Trophoblast cell (in vitro differentiated cells and primary cell): ENCODE results near the gene ABCF2.

Experiments used
- DNase-seq, 2 donors: peaks; one replicate each; pipeline ENCODE4 v3.0.0-alpha.2; 2016
- H2AFZ ChIP-seq: 2 replicates; pipeline ENCODE4 v1.6.1; 2013; ENCODE audit warnings: low read length, moderate library complexity, mild to moderate bottlenecking; ENCODE audit not compliant: insufficient read depth, poor library complexity
- H2AK5ac ChIP-seq: 2 replicates; pipeline ENCODE4 v1.6.1; 2013; ENCODE audit warnings: mild to moderate bottlenecking, low read length
- H2BK120ac ChIP-seq: 2 replicates; pipeline ENCODE4 v1.6.1; 2013; ENCODE audit warnings: low read length, mild to moderate bottlenecking, moderate library complexity; ENCODE audit not compliant: insufficient read depth, poor library complexity
- H2BK12ac ChIP-seq: 2 replicates; pipeline ENCODE4 v1.6.1; 2013; ENCODE audit warnings: mild to moderate bottlenecking, low read length, moderate library complexity
- H2BK5ac ChIP-seq: 2 replicates; pipeline ENCODE4 v1.6.1; 2013; ENCODE audit warnings: low read length, low read depth, moderate library complexity, mild to moderate bottlenecking; ENCODE audit not compliant: poor library complexity
- H3K14ac ChIP-seq: 2 replicates; pipeline ENCODE4 v1.6.1; 2013; ENCODE audit warnings: mild to moderate bottlenecking, low read length
- H3K18ac ChIP-seq: 2 replicates; pipeline ENCODE4 v1.6.1; 2013; ENCODE audit warnings: mild to moderate bottlenecking, low read length
- H3K23ac ChIP-seq: 2 replicates; pipeline ENCODE4 v1.6.1; 2013; ENCODE audit warnings: low read length
- H3K27ac ChIP-seq: 2 replicates; pipeline ENCODE4 v1.5.1; 2013; ENCODE audit warnings: low read depth, mild to moderate bottlenecking, inconsistent platforms, low read length, moderate library complexity
- H3K27me3 ChIP-seq: 2 replicates; pipeline ENCODE4 v1.6.1; 2013; ENCODE audit warnings: inconsistent platforms, mild to moderate bottlenecking, low read length, moderate library complexity; ENCODE audit not compliant: insufficient read depth
- H3K36me3 ChIP-seq, 2 experiments: 1 replicate in 1 of 2; 2 replicates in 1 of 2; pipeline ENCODE4 v1.6.1; 2013; ENCODE audit warnings: low read length in 2 of 2, mild to moderate bottlenecking in 2 of 2, moderate library complexity in 1 of 2; ENCODE audit not compliant: insufficient read depth in 2 of 2, control insufficient read depth in 1 of 2
- H3K4ac ChIP-seq: 2 replicates; pipeline ENCODE4 v1.6.1; 2013; ENCODE audit warnings: low read depth, mild to moderate bottlenecking, low read length, moderate library complexity
- H3K4me1 ChIP-seq, 2 experiments: 1 replicate in 1 of 2; 2 replicates in 1 of 2; pipeline ENCODE4 v1.6.1; 2013; ENCODE audit warnings: low read length in 2 of 2, mild to moderate bottlenecking in 2 of 2, moderate library complexity in 1 of 2; ENCODE audit not compliant: insufficient read depth in 2 of 2, control insufficient read depth in 1 of 2
- H3K4me2 ChIP-seq: 2 replicates; pipeline ENCODE4 v1.6.1; 2013; ENCODE audit warnings: inconsistent platforms, mild to moderate bottlenecking, low read length, moderate library complexity
- H3K4me3 ChIP-seq: 2 replicates; pipeline ENCODE4 v1.5.1; 2013; ENCODE audit warnings: mild to moderate bottlenecking, low read depth, low read length, inconsistent platforms
- H3K79me1 ChIP-seq: one replicate; pipeline ENCODE4 v1.6.1; 2013; ENCODE audit warnings: low read length
- H3K79me2 ChIP-seq: 2 replicates; pipeline ENCODE4 v1.6.1; 2013; ENCODE audit warnings: low read length, mild to moderate bottlenecking; ENCODE audit not compliant: control insufficient read depth, insufficient read depth, poor library complexity
- H3K9ac ChIP-seq: 2 replicates; pipeline ENCODE4 v1.6.1; 2013; ENCODE audit warnings: mild to moderate bottlenecking, low read length
- H3K9me3 ChIP-seq: 2 replicates; pipeline ENCODE4 v1.6.1; 2013; ENCODE audit warnings: low read depth, mild to moderate bottlenecking, control low read depth, inconsistent platforms, low read length; ENCODE audit not compliant: insufficient read depth
- H4K12ac ChIP-seq: 2 replicates; pipeline ENCODE4 v1.6.1; 2013; ENCODE audit warnings: low read depth, mild to moderate bottlenecking, low read length, moderate library complexity
- H4K8ac ChIP-seq: 2 replicates; pipeline ENCODE4 v1.6.1; 2013; ENCODE audit warnings: low read depth, mild to moderate bottlenecking, low read length, moderate library complexity
- H4K91ac ChIP-seq: one replicate; pipeline ENCODE4 v1.6.1; 2013; ENCODE audit warnings: low read depth, mild to moderate bottlenecking, low read length, moderate library complexity
- WGBS: extraction: QIAGEN DNeasy Blood & Tissue Kit; methylation state at CpG from one replicate; pipeline ENCODE4 v1.1.7; 2013; ENCODE audit warnings: missing lambda C conversion rate; ENCODE audit not compliant: insufficient read length, insufficient coverage; ENCODE audit errors: extremely low coverage; 5-methylcytosine and 5-hydroxymethylcytosine counted together

Gene ABCF2

GRCh38 chr7:151269511-151269910 is 42.5 kb upstream of the ABCF2 start:
- H2BK5ac ChIP-seq: no peak overlapping the region
- no peaks in the 10 kb centered on the region for H3K4me1 ChIP-seq
- H3K27ac ChIP-seq: no peak overlapping the region
- H3K79me1 ChIP-seq: no peaks in the 10 kb centered on the region
- no peak overlapping the region for H3K18ac ChIP-seq
- no CpG with 5 or more reads among the region's 10 CpGs for WGBS
- H4K8ac ChIP-seq: no peak overlapping the region
- H3K27me3 ChIP-seq: no peaks in the 10 kb centered on the region
- no peak overlapping the region for H4K91ac ChIP-seq
- H3K4me3 ChIP-seq: no peak overlapping the region
- no peak overlapping the region for H3K9ac ChIP-seq
- H2BK120ac ChIP-seq: no peak overlapping the region
- no peak overlapping the region for H3K23ac ChIP-seq
- no peaks in the 10 kb centered on the region for H3K36me3 ChIP-seq
- no peak overlapping the region for H4K12ac ChIP-seq
- no peak overlapping the region for H3K4ac ChIP-seq
- H2BK12ac ChIP-seq: no peak overlapping the region
- no peaks in the 10 kb centered on the region for H3K79me2 ChIP-seq
- no peak overlapping the region for H2AFZ ChIP-seq
- no peaks in the 10 kb centered on the region for H3K9me3 ChIP-seq
- no peak for DNase-seq
- H2AK5ac ChIP-seq: no peak overlapping the region
- no peak overlapping the region for H3K14ac ChIP-seq
- H3K4me2 ChIP-seq: no peak overlapping the region

GRCh38 chr7:151265351-151265931 is 38.4 kb upstream of the ABCF2 start:
- Histone ChIP-seq H3K14ac (no peak overlapping the region), H3K36me3 (no peaks in the 10 kb centered on the region), H3K23ac (no peak overlapping the region)

GRCh38 chr7:151264615-151265014 is 37.6 kb upstream of the ABCF2 start:
- Histone ChIP-seq H3K18ac (no peak overlapping the region), H4K8ac (no peak overlapping the region), H3K4me3 (no peak overlapping the region), H3K9ac (no peak overlapping the region), H3K36me3 (no peaks in the 10 kb centered on the region), H3K79me2 (no peaks in the 10 kb centered on the region), H2AFZ (no peak overlapping the region), H2BK12ac (no peak overlapping the region), H3K4ac (no peak overlapping the region), H2BK120ac (no peak overlapping the region), H4K91ac (no peak overlapping the region), H3K23ac (no peak overlapping the region), H3K9me3 (no peaks in the 10 kb centered on the region), H3K14ac (no peak overlapping the region), H3K4me1 (no peaks in the 10 kb centered on the region), H2AK5ac (no peak overlapping the region), H3K27me3 (no peaks in the 10 kb centered on the region), H3K4me2 (no peak overlapping the region), H3K79me1 (no peaks in the 10 kb centered on the region), H2BK5ac (no peak overlapping the region), H3K27ac (no peak overlapping the region), H4K12ac (no peak overlapping the region)
- no peak for DNase-seq
- WGBS: no CpG with 5 or more reads among the region's 5 CpGs

More at GRCh38 chr7:151265351-151265931, 38.4 kb upstream of the ABCF2 start:
- Histone ChIP-seq H3K27me3 (no peaks in the 10 kb centered on the region), H4K91ac (no peak overlapping the region), H4K8ac (no peak overlapping the region), H3K27ac (no peak overlapping the region), H2BK120ac (no peak overlapping the region), H3K9ac (no peak overlapping the region), H3K18ac (no peak overlapping the region), H3K4ac (no peak overlapping the region), H4K12ac (no peak overlapping the region), H2AFZ (no peak overlapping the region), H2BK5ac (no peak overlapping the region), H3K4me3 (no peak overlapping the region), H3K79me1 (no peaks in the 10 kb centered on the region), H3K9me3 (no peaks in the 10 kb centered on the region), H2AK5ac (no peak overlapping the region), H2BK12ac (no peak overlapping the region), H3K79me2 (no peaks in the 10 kb centered on the region), H3K4me2 (no peak overlapping the region), H3K4me1 (no peaks in the 10 kb centered on the region)
- no peak for DNase-seq
- WGBS: no CpG with 5 or more reads among the region's 9 CpGs

DNA sequence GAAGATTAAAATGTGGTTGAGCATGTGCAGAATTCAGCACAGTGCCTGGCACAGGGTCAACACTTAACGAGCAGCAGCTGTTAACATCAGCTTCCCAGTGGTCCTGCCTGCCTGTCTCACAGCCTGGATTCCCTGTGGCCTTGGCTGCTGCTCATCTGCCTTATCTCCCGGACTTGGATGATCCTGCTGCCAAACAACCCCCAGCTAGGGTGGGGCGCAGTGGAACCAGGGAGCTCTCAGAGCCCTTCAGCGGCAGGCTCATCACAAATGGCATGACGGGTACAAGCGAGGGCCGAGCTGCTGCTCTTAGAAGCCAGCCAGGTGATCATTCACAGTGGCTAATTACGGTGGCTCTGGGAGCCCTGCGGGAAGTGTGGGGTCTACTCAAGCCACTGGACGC is 34.5 kb upstream of the ABCF2 start:
- no peaks in the 10 kb centered on the region for H3K9me3 ChIP-seq
- H3K4me3 ChIP-seq: peak overlapping the region; percentile 18
- no peak overlapping the region for H3K23ac ChIP-seq
- H3K36me3 ChIP-seq: no peaks in the 10 kb centered on the region
- no peak for DNase-seq
- H3K9ac ChIP-seq: no peak overlapping the region
- H2AFZ ChIP-seq: no peak overlapping the region
- H2BK12ac ChIP-seq: no peak overlapping the region
- no peak overlapping the region for H2AK5ac ChIP-seq
- no CpG with 5 or more reads among the region's 10 CpGs for WGBS
- H3K4ac ChIP-seq: no peak overlapping the region
- no peak overlapping the region for H3K18ac ChIP-seq
- no peaks in the 10 kb centered on the region for H3K4me1 ChIP-seq
- H4K12ac ChIP-seq: no peak overlapping the region
- H2BK120ac ChIP-seq: no peak overlapping the region
- no peak overlapping the region for H3K4me2 ChIP-seq
- H2BK5ac ChIP-seq: no peak overlapping the region
- H4K8ac ChIP-seq: no peak overlapping the region
- no peak overlapping the region for H3K27ac ChIP-seq
- H4K91ac ChIP-seq: no peak overlapping the region
- no peak overlapping the region for H3K14ac ChIP-seq
- no peaks in the 10 kb centered on the region for H3K79me2 ChIP-seq
- no peaks in the 10 kb centered on the region for H3K79me1 ChIP-seq
- H3K27me3 ChIP-seq: no peaks in the 10 kb centered on the region
